Islet of Langerhans (tissue), 1 donor: ENCODE data around the gene CSTB.

Experiments used
- FAIRE-seq: peaks from one replicate; lab custom pipeline; 2011; peaks lifted over from hg19 to GRCh38; lab: Jason Lieb, UNC

The CSTB gene

DNA sequence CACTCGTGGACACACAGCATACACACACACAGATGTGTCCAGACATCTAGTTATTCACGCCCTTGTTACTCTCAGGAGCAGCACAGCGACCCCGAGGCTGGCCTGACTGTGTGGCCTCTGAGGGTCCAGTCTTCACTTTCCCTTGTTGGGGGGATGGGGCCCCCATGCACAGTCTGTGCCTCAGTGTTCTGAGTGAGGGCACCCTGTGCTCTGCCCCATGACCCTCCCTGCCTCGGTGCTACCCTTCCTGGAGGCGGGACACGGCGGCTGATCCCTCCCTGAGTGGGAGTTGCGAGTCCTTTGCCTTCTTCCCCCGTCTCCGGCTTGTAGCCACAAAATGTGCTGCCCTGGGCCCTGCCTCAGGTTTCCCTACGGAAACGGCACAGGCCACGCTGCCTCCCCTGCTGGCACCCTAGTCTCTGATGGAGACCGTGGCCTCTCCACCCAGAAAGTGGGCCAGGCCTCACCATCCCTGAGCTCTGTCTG lies 8.6 kb downstream of the CSTB start:
- no peak for FAIRE-seq

DNA sequence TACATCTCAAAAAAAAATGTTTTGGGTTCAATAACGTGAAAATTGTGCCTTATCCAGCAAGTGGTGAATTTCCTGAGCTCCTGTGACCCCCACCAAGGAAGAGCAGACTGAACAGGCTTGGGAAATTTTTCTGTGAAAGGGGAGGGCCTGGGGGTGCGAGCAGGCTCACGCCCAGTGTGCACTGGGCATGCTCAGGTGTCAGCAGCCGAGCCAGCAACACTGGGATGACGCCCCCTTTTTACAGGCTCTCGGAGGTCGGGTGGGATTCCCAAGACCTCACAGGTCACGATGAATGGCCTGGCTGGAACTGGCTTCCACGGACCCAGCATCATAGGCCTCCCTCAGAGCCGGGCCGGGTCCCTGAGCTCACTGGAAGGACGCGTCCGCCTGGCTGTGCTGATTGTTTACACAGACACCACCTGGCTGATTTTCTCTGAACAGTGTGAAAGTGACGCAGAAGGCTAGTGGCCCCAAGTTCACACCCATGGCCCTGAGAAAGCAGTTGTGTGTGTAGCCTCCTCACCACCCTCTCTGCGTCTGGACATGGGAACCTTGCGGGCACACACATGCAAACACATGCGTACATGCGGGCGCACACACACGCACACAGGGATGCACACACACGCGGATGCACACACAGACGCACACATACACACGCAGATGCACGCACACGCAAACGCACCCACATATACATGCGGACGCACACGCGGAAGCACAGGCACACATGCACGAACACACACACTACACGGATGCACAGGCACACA lies 9.2 kb downstream of the CSTB start:
- no peak for FAIRE-seq

- no peak for FAIRE-seq
These were observed 11.3 kb downstream of the CSTB start for GRCh38 chr21:43764576-43765495.

GRCh38 chr21:43763901-43764523 lies 12.1 kb downstream of the CSTB start:
- no peak for FAIRE-seq

- FAIRE-seq, result no peak
These were observed 13.6 kb downstream of the CSTB start for GRCh38 chr21:43762303-43763128.

GRCh38 chr21:43761886-43762285 lies 14.2 kb downstream of the CSTB start:
- no peak for FAIRE-seq

DNA sequence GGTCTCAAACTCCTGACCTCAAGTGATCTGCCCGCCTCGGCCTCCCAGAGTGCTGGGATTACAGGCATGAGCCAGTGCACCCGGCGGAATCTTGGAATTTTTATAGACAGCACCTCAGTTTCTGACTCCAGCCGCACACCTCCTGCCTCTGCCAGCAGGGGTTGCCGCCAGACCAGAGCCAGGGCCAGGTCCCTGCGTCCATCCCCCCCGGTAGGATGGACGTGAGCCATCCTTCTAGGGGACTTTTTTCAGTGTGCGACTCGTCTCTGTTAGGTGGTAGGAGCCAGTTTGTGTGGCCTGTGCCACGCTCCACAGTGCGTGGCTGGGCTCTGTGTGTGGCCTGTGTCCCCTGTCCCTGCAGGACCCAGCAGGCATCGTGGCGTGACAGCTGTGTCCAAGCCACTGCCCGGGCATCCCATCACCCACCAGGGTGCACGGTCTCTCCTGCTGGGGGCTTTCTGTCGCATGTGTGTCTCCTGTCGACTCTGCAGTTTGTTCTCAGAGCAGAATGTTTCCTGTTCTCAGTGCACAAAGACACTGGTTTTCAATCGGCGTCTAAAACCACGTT lies 15.6 kb downstream of the CSTB start:
- no peak for FAIRE-seq

GRCh38 chr21:43759651-43760050 lies 16.5 kb downstream of the CSTB start:
- no peak for FAIRE-seq

GRCh38 chr21:43758811-43759210 lies 17.3 kb downstream of the CSTB start:
- no peak for FAIRE-seq

DNA sequence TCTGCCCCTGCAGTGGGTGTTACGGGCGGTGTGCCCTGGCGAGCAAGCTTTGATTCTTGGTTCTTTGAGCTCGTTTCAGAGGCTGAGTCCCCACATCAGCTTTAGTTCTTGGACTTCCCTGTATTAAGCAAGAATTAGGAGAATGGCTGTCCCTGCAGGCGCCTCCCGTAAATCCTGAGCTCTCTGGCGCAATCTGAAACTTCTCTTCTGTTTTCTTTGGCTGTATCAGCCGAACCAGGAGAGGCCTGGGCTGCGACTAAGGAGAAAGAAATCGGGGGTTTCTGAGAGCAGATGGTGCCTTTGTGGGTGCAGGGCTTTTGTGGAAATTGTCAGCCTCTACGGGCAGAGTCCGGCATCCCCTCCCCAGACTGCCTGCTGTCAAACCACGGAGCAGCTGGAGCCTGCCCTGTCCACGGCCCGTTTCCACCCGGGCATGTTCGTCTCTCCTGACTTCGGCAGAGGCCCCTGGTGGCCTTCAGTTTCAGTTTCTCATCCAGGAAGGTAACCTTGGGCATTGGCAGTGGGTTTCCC lies 17.9 kb downstream of the CSTB start:
- no peak for FAIRE-seq

DNA sequence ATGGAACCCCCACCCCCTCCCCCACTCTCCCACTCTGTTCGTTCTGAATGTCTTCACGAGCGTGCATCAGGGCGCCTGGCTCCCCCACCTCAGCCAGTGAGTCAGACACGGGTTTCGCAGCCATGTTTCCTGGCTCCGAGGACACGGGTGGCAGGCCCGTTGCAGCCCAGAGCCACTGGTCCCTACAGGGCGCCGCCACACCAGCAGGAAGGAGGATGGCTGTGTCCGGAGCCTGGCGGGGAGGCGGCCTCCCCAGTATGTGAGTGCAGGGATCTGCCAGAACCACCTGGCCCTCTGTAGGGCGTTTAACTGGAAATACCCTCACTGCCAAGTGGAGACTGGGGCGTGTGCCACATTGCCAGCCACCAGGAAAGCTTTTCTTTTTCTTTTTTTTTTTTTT lies 18.5 kb downstream of the CSTB start:
- FAIRE-seq, result no peak

- FAIRE-seq, result no peak
These were observed 20.1 kb downstream of the CSTB start for GRCh38 chr21:43755820-43756594.

DNA sequence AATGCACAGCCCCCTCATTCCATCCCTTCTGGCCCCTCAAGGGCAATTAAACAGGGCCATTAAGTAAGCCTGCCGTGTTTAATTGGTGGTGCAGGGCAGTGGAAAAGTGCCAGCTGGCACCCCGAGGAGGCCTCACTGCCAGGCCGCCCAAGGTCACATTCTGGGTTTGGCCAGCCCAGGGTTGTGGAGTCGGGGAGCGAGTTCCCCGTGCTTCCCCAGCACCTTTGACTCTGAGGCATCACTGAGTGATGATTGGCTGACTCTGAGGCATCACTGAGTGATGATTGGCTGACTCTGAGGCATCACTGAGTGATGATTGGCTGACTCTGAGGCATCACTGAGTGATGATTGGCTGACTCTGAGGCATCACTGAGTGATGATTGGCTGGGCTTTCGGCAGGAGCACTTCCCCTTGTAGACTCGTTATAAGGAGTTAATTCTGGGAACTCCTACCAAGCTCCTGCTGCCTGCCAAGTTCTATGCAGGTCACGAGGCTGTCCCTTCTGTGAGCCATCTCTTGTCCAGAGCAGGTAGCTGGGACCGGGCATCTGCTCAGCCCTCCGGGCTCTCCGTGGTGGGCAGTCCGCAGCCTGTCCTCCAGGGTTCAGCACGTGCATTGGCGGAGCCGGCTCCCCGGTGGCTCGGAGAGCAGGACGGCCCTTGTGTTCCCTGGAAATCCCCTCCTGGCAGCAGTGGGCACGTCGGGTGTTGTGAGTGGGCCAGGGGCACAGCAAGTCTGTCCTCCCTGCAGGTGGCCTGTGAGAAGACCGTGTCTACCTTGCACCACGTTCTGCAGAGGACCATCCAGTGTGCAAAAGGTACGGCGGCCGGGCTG lies 20.9 kb downstream of the CSTB start:
- no peak for FAIRE-seq

DNA sequence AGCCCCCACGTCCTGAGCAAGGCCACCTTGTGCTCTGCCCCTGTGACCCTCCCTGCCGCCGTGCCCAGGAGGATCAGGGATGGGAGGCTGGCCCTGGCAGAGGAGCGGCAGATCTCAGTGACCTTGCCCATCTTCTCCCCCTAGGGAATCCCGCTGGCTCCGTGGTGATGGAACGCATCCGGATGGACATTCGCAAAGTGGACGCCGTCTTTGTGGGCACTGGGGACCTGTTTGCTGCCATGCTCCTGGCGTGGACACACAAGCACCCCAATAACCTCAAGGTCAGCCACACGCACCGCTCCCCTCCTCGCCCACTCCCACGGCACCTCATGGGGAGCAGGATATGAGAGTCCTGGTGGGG lies 22.7 kb downstream of the CSTB start:
- no peak for FAIRE-seq

GRCh38 chr21:43752758-43753438 lies 23.2 kb downstream of the CSTB start:
- FAIRE-seq, result peak; percentile 38

GRCh38 chr21:43751955-43752591 lies 24.0 kb downstream of the CSTB start:
- no peak for FAIRE-seq

GRCh38 chr21:43750339-43751033 lies 25.6 kb downstream of the CSTB start:
- FAIRE-seq, result no peak
